Cardiac muscle cell (in vitro differentiated cells and primary cell): ENCODE results near the gene HMGN4. TPM values are rescaled to one million over a fixed set of nuclear protein-coding genes. Genes with fewer than 3 reads are reported as not detected.
A peak's percentile ranks its signal among the peaks of the same experiment; 100 is the strongest.

Source experiments
- DNase-seq, 2 donors: peaks; one replicate each; pipeline versions ENCODE4 v3.0.0 to v3.0.0-alpha.2; 2010 to 2017; ENCODE audit warnings: low read depth in 1 of 2, low spot score in 1 of 2
- H3K27ac ChIP-seq: fragments of 200-600 bp; sonication (generic); 2 replicates; pipeline ENCODE4 v1.5.1; 2016
- H3K27me3 ChIP-seq: fragments of 200-600 bp; sonication (generic); 2 replicates; pipeline ENCODE4 v1.6.0; 2016; ENCODE audit warnings: control low read depth
- H3K36me3 ChIP-seq: fragments of 200-600 bp; sonication (generic); 2 replicates; pipeline ENCODE4 v1.5.1; 2016; ENCODE audit warnings: control low read depth
- H3K4me1 ChIP-seq: fragments of 200-600 bp; sonication (generic); 2 replicates; pipeline ENCODE4 v1.8.1; 2017; ENCODE audit warnings: low read depth, mild to moderate bottlenecking, mixed run types
- H3K4me3 ChIP-seq: fragments of 200-600 bp; sonication (generic); 2 replicates; pipeline ENCODE4 v1.5.1; 2016; ENCODE audit warnings: mild to moderate bottlenecking
- H3K9me3 ChIP-seq: fragments of 200-600 bp; sonication (generic); 2 replicates; pipeline ENCODE4 v1.5.1; 2017; ENCODE audit warnings: low read depth, mild to moderate bottlenecking, control low read depth
- polyA plus RNA-seq: library from polyadenylated mRNA; unstranded; fragments of >200 nt; fragmentation: Nextera tagmentation; extraction: Ambion mirVana; gene quantifications from 2 replicates; pipeline ENCODE4 v1.2.1, GENCODE V29; 2016
- total RNA-seq: library from RNA; depleted of rRNA; stranded (reverse); fragments of >200 nt; gene quantifications from 2 replicates; pipeline ENCODE4 v1.2.3, GENCODE V29; 2016
- TF ChIP-seq, protein P1 (sequence below): IDR thresholded peaks from 2 replicates; pipeline ENCODE4 v1.5.1; 2012; ENCODE audit warnings: low read depth, mild to moderate bottlenecking, low read length

HMGN4 gene
- total and polyA plus RNA-seq, 2 experiments from 2014 or later = 54.7 to 57.1 TPM

DNA sequence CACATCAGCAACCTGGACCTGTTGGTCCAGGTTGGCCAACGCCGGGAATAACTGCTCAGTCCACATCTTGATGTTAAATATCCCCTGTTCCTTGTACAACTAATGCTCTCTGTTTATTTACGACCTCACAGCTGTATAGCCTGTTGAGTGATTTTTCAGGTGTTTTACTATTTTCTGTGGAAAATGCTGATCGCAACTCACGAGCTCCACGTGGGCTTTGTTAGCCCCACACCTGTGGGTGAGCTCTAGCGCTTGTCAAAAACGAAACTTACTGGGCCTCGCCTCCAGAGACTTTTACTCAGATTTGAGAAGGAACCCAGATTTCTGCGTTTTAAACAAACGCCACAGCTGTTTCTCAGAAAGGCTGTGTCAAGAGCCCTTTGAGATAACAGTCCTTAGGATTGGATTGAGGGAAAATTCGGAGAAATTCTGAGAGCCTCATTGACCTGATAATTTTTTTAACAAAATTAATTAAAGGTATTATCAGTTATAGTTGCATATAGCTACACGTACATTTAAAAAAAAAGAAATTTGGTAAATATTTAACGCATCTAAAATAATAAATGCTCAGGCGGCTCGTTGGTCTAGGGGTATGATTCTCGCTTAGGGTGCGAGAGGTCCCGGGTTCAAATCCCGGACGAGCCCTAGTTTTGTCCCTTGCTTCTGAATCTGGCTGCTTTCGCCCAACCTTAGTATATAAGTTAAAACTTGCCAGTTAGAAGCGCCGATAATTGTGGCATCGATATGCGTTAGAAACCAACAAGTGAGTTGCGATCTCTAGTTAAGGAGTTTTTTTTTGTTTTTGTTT is 16.7 kb downstream of the HMGN4 start:
- peak overlapping the region; percentile 57 for H3K4me3 ChIP-seq
- no peak overlapping the region for H3K27ac ChIP-seq
- H3K9me3 ChIP-seq = no peaks in the 10 kb centered on the region
- H3K36me3 ChIP-seq = no peaks in the 10 kb centered on the region
- TF ChIP-seq, protein P1, sequence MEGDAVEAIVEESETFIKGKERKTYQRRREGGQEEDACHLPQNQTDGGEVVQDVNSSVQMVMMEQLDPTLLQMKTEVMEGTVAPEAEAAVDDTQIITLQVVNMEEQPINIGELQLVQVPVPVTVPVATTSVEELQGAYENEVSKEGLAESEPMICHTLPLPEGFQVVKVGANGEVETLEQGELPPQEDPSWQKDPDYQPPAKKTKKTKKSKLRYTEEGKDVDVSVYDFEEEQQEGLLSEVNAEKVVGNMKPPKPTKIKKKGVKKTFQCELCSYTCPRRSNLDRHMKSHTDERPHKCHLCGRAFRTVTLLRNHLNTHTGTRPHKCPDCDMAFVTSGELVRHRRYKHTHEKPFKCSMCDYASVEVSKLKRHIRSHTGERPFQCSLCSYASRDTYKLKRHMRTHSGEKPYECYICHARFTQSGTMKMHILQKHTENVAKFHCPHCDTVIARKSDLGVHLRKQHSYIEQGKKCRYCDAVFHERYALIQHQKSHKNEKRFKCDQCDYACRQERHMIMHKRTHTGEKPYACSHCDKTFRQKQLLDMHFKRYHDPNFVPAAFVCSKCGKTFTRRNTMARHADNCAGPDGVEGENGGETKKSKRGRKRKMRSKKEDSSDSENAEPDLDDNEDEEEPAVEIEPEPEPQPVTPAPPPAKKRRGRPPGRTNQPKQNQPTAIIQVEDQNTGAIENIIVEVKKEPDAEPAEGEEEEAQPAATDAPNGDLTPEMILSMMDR = no peak
- DNase-seq = peak in 1 of 2 donors; percentile 73
- H3K27me3 ChIP-seq = no peaks in the 10 kb centered on the region
- no peaks in the 10 kb centered on the region for H3K4me1 ChIP-seq

DNA sequence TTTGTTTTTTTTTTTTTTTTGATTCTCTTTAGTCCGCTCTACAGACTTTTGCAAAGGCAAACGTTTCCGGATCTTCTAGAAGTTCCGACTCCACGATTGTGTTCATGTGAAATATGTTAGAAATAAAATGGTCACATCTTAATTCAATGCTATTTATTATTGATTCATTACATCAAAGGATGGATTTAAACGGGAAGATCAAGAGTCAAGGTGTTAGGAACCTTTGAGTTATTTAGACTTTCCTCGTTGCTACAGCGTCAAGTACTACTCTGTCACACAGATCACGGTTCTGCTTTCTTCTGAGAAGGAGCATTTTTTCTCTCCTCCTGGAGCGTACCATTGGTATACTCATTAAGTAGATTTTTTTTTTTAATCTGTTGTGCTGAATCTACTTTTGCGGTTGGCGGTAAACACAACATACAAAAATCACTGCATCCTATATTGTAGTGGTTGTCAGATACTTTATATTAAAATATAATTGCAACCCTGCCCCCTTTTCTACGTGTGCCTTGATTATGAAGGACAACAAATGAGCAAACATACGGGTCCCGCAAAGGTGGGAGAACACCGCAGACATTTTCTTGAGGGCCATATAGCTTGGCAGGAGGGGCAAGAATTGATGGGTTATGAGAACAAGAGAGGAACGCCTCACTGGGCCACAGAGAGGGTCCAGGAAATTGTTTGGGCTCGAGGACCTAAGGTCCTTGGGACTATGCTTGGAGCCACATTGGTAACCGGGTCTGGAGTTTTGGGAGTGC is 17.5 kb downstream of the HMGN4 start:
- Histone ChIP-seq H3K4me1 (no peaks in the 10 kb centered on the region), H3K36me3 (no peaks in the 10 kb centered on the region), H3K4me3 (peak overlapping the region; percentile 57), H3K9me3 (no peaks in the 10 kb centered on the region), H3K27ac (no peak overlapping the region), H3K27me3 (no peaks in the 10 kb centered on the region)
- TF ChIP-seq, protein P1 = no peak
- DNase-seq = peak in 1 of 2 donors; percentile 48

DNA sequence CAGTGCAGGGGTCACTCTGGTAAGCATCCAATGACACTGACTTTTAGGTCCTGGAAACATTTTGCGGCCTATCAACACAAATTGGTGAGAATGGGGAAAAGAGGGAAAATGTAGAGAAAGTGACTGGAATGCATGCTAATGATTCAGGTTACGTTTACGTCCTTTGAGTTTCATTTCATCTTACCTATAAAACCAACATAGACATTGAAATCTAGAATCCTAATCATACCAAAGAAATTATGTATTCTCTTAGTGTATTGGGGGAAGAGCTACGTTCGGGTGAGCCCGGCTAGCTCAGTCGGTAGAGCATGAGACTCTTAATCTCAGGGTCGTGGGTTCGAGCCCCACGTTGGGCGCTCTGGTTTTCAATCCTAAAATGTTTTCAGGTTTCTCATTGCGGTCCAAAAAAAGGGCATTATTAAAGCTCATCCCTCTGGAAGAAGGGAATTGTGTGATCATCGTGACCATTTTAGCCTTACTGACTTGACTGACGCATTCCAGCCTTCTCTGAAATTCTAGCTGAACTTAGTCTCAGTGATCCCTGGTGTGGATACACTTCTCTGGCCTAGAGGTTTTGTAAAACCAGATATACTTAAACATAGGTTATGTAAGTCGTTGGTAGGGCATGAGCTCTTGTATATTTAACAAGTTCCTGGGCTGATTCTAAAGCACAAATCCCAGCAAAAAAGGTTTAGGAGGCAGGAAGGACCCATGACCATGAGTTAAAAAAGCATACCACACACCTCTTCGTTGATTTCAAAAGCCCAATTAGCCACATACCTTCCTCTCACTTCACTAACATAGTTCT is 18.3 kb downstream of the HMGN4 start:
- TF ChIP-seq, protein P1 = no peak
- no peaks in the 10 kb centered on the region for H3K36me3 ChIP-seq
- peak in 1 of 2 donors; percentile 91 for DNase-seq
- no peaks in the 10 kb centered on the region for H3K4me1 ChIP-seq
- no peak overlapping the region for H3K4me3 ChIP-seq
- peak overlapping the region; percentile 29 for H3K27ac ChIP-seq
- no peaks in the 10 kb centered on the region for H3K9me3 ChIP-seq
- H3K27me3 ChIP-seq = no peaks in the 10 kb centered on the region

DNA sequence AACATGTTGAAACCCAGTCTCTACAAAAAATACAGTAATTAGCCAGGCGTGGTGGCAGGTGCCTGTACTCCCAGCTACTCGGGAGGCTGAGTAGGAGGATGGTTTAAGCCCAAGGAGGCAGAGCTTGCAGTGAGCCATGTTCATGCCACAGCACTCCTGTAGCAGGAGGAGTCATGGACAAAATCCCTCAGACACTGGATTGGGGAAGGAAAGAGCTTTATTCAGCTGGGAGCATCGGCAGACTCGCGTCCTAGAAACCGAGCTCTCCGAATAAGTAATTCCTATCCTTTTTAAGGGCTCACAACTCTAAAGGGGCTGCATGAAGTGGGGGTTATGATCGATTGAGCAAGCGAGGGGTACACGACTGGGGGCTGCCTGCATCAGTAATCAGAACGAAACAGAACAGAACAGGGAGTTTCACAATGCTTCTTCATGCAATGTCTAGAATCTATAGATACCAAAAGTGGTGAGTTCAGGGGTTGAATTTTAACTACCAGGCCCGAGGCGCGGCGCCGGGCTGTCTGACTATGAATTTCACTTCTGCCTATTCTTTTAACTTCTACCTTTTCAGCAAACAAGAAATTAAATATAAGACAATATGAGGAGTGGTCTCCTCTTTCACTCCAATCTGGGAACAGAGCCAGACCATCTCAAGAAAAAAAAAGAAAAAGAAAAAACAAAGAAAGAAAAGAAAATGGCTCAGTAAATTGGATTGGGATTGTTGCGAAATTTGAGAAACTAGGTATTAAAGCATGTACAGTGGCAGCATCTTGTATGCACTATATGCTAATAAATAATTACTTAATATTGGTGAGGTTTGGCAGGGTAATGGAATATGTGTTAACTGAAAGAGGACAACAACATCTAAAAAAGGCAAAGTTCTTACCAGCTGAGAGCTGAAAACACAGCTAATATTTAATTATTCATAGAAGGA is 23.6 kb downstream of the HMGN4 start:
- Histone ChIP-seq H3K9me3 (no peaks in the 10 kb centered on the region), H3K27ac (no peak overlapping the region), H3K4me1 (no peaks in the 10 kb centered on the region), H3K27me3 (no peaks in the 10 kb centered on the region), H3K36me3 (no peaks in the 10 kb centered on the region), H3K4me3 (no peak overlapping the region)
- no peak for DNase-seq
- TF ChIP-seq, protein P1 = no peak
